Kidney epithelial cell (primary cell): ENCODE data around the gene KIAA1191. TPM values are rescaled to one million over a fixed set of nuclear protein-coding genes. Genes with fewer than 3 reads are reported as not detected.
"Not testable (repeated sequence)": the region's sequence is repeated elsewhere in the genome, so short reads cannot be mapped to it uniquely, and the experiment has no call there.

Source experiments
- DNase-seq: peaks from one replicate; pipeline ENCODE4 v3.0.0-alpha.2; 2010; ENCODE audit warnings: low read depth
- H3K27me3 ChIP-seq: 2 replicates; pipeline ENCODE4 v1.6.0; 2011; ENCODE audit warnings: low read length; ENCODE audit not compliant: control insufficient read depth, insufficient read depth
- H3K36me3 ChIP-seq: 2 replicates; pipeline ENCODE4 v1.5.1; 2011; ENCODE audit warnings: low read length; ENCODE audit not compliant: control insufficient read depth, insufficient read depth
- H3K4me3 ChIP-seq: 2 replicates; pipeline ENCODE4 v1.5.1; 2011; ENCODE audit warnings: low read depth, mild to moderate bottlenecking, control low read depth, low read length
- CTCF ChIP-seq: IDR thresholded peaks from 2 replicates; pipeline ENCODE4 v1.5.1; 2011; ENCODE audit warnings: mild to moderate bottlenecking, moderate library complexity, low read length, control low read depth, inconsistent platforms; ENCODE audit not compliant: insufficient read depth, poor library complexity, severe bottlenecking
- total RNA-seq: library from RNA; depleted of rRNA; stranded (reverse); fragments of >200 nt; gene quantifications from 2 replicates; pipeline ENCODE4 v1.2.3, GENCODE V29; 2015

Gene KIAA1191
- 92.4 and 112 TPM in 2 replicates for total RNA-seq

- Histone ChIP-seq H3K36me3 (no peaks in the 10 kb centered on the region), H3K27me3 (no peaks in the 10 kb centered on the region), H3K4me3 (peak within 1 kb of the TSS; percentile 93)
- peak; percentile 24 for TF ChIP-seq CTCF
- DNase-seq = peak; percentile 74
These were observed at the start of gene KIAA1191 for GRCh38 chr5:176361437-176362232. KIAA1191 (minus strand) TSS chr5:176361764; CDS start chr5:176359508, 2,256 bp downstream.

GRCh38 chr5:176410486-176411180 is 49.1 kb upstream of the KIAA1191 start:
- no peak for TF ChIP-seq CTCF
- H3K4me3 ChIP-seq = no peak overlapping the region
- H3K36me3 ChIP-seq = no peaks in the 10 kb centered on the region
- no peak for DNase-seq
- H3K27me3 ChIP-seq = no peaks in the 10 kb centered on the region

- H3K36me3 ChIP-seq = no peaks in the 10 kb centered on the region
- H3K27me3 ChIP-seq = no peaks in the 10 kb centered on the region
- no peak for TF ChIP-seq CTCF
- DNase-seq = no peak
- no peak overlapping the region for H3K4me3 ChIP-seq
These were observed 48.2 kb upstream of the KIAA1191 start for GRCh38 chr5:176409765-176410164.

- no peak overlapping the region for H3K4me3 ChIP-seq
- H3K27me3 ChIP-seq = no peaks in the 10 kb centered on the region
- TF ChIP-seq CTCF = no peak
- H3K36me3 ChIP-seq = no peaks in the 10 kb centered on the region
- DNase-seq = no peak
These were observed 47.0 kb upstream of the KIAA1191 start for GRCh38 chr5:176408590-176408989.

GRCh38 chr5:176408252-176408573 is 46.6 kb upstream of the KIAA1191 start:
- not testable (repeated sequence) for DNase-seq

GRCh38 chr5:176407456-176408251 is 46.1 kb upstream of the KIAA1191 start:
- Histone ChIP-seq H3K4me3 (no peak overlapping the region), H3K27me3 (no peaks in the 10 kb centered on the region), H3K36me3 (no peaks in the 10 kb centered on the region)
- no peak for DNase-seq
- TF ChIP-seq CTCF = no peak

More at GRCh38 chr5:176408252-176408573, 46.6 kb upstream of the KIAA1191 start:
- not testable (repeated sequence) for H3K36me3 ChIP-seq, H3K4me3 ChIP-seq, H3K27me3 ChIP-seq
